OCI-LY7 (cell line): ENCODE results near the gene TMA7B. TPM values are rescaled to one million over a fixed set of nuclear protein-coding genes. Genes with fewer than 3 reads are reported as not detected.

Source experiments
- BruUV-seq: library from RNA; stranded (reverse); fragments of 400-500 nt; replicated peaks from 2 replicates; lab custom pipeline; 2021; lab: Mats Ljungman, UMichigan
- CTCF ChIA-PET: fragments of 300-600 bp; sonication (Branson Sonifier 250); formaldehyde crosslinking; loops from one replicate; lab custom pipeline; 2022; ENCODE audit warnings: antibody characterized with exemption; ENCODE audit not compliant: unreplicated experiment; lab: Charles Lee
- POLR2A ChIA-PET: fragments of 300-600 bp; sonication (Branson Sonifier 250); formaldehyde crosslinking; loops from one replicate; lab custom pipeline; 2022; ENCODE audit warnings: antibody characterized with exemption; lab: Charles Lee
- DNase-seq: peaks from one replicate; pipeline ENCODE4 v3.0.0-alpha.2; 2015; ENCODE audit warnings: low spot score
- H2AFZ ChIP-seq: fragments of 200-600 bp; sonication (generic), shearing (Covaris generic); 2 replicates; pipeline ENCODE4 v1.6.1; 2014; ENCODE audit warnings: mild to moderate bottlenecking, antibody characterized with exemption, low read length, moderate library complexity
- H3K27ac ChIP-seq: fragments of 200-600 bp; sonication (generic); 2 replicates; pipeline ENCODE4 v1.5.1; 2014; ENCODE audit warnings: mixed run types, low read depth, mild to moderate bottlenecking, moderate library complexity, low read length, inconsistent platforms; ENCODE audit not compliant: poor library complexity, severe bottlenecking
- H3K36me3 ChIP-seq: fragments of 200-600 bp; sonication (generic); 2 replicates; pipeline ENCODE4 v1.6.1; 2014; ENCODE audit warnings: mild to moderate bottlenecking, antibody characterized with exemption, low read length, moderate library complexity, mixed read lengths; ENCODE audit not compliant: insufficient read depth
- H3K4me1 ChIP-seq: fragments of 200-600 bp; sonication (generic); 2 replicates; pipeline ENCODE4 v1.5.1; 2014; ENCODE audit warnings: mild to moderate bottlenecking, low read length; ENCODE audit not compliant: insufficient read depth, poor library complexity, severe bottlenecking
- H3K4me2 ChIP-seq: fragments of 200-600 bp; sonication (generic); 2 replicates; pipeline ENCODE4 v1.6.1; 2014; ENCODE audit warnings: mild to moderate bottlenecking, low read length
- H3K4me3 ChIP-seq: fragments of 200-600 bp; sonication (generic); 2 replicates; pipeline ENCODE4 v1.5.1; 2014; ENCODE audit warnings: mild to moderate bottlenecking, low read depth, low read length; ENCODE audit not compliant: poor library complexity, severe bottlenecking
- H3K79me2 ChIP-seq: fragments of 200-600 bp; sonication (generic); 2 replicates; pipeline ENCODE4 v1.6.1; 2016; ENCODE audit warnings: low read depth, mild to moderate bottlenecking, low read length, moderate library complexity, mixed read lengths; ENCODE audit not compliant: insufficient read depth
- H3K9me2 ChIP-seq: fragments of 200-600 bp; sonication (generic); 2 replicates; pipeline ENCODE4 v1.6.1; 2016; ENCODE audit warnings: mild to moderate bottlenecking, low read length, mixed read lengths; ENCODE audit not compliant: insufficient read depth
- H3K9me3 ChIP-seq: fragments of 200-600 bp; sonication (generic); 2 replicates; pipeline ENCODE4 v1.6.1; 2014; ENCODE audit warnings: mild to moderate bottlenecking, mixed run types, low read length, mixed read lengths
- H4K20me1 ChIP-seq: fragments of 200-600 bp; sonication (generic); 2 replicates; pipeline ENCODE4 v1.6.1; 2014; ENCODE audit warnings: mild to moderate bottlenecking, antibody characterized with exemption, low read length, moderate library complexity, mixed read lengths; ENCODE audit not compliant: insufficient read depth
- EZH2phosphoT487 ChIP-seq: fragments of 200-600 bp; sonication (generic); IDR thresholded peaks from 2 replicates; pipeline ENCODE4 v1.6.1; 2018; ENCODE audit warnings: low read depth, borderline replicate concordance, mild to moderate bottlenecking, mixed run types, antibody characterized with exemption, low read length, moderate library complexity, mixed read lengths
- intact Hi-C: fragments of 100-400 bp; cut with micrococcal nuclease; formaldehyde crosslinking; loops from one replicate; pipeline ENCODE4 v1.10.0; 2022; ENCODE audit not compliant: unreplicated experiment
- total RNA-seq, 2 experiments: library from RNA; depleted of rRNA in 1 of 2; stranded (reverse); fragments of >200 nt in 1 of 2; shearing (Covaris generic) in 1 of 2; gene quantifications; 2 replicates each; pipeline ENCODE4 v1.2.3, GENCODE V29; 2014 to 2022
- TF ChIP-seq, protein P1 (sequence below): fragments of 200-600 bp; sonication (generic); conservative IDR thresholded peaks from 2 replicates; pipeline ENCODE4 v1.5.1; 2014; ENCODE audit warnings: mild to moderate bottlenecking, antibody characterized with exemption, low read length, moderate library complexity, mixed read lengths

Gene TMA7B
- total RNA-seq, 2 experiments from 2014 or later: not detected

DNA sequence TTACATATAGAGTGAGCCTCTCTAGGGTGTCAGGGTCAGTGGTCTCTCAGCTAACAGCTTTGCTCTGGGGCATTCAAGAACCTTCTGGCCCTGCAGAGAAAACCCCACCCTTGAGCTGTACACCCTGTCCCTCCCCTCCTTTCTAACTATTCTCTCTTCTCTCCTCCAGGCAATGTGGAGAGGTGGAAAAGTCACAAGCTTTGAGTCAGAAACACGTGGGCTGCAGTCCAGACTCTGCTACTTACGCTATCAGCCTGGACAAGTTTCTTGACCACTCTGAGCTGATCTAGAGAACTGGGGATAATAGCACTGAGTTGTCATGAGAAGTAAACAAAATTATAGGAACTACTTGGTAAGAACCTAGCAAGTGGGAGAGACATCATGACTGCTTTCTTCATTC lies 23.8 kb downstream of the TMA7B start:
- no TSS peak for BruUV-seq
- ChIA-PET CTCF (no interaction called here), POLR2A (interaction anchor here (0.7 kb wide), 3 partner anchors 280 to 1695 kb away, joined by 5 to 10 read pairs (median 8); no protein-coding TSS in a partner anchor)
- Histone ChIP-seq H2AFZ (no peak overlapping the region), H3K79me2 (no peaks in the 10 kb centered on the region), H3K9me3 (no peaks in the 10 kb centered on the region), H3K4me2 (no peak overlapping the region), H3K27ac (no peak overlapping the region), H3K4me3 (no peak overlapping the region), H4K20me1 (no peaks in the 10 kb centered on the region), H3K9me2 (no peaks in the 10 kb centered on the region), H3K4me1 (no peaks in the 10 kb centered on the region), H3K36me3 (no peaks in the 10 kb centered on the region)
- no peak for DNase-seq
- TF ChIP-seq, protein P1, sequence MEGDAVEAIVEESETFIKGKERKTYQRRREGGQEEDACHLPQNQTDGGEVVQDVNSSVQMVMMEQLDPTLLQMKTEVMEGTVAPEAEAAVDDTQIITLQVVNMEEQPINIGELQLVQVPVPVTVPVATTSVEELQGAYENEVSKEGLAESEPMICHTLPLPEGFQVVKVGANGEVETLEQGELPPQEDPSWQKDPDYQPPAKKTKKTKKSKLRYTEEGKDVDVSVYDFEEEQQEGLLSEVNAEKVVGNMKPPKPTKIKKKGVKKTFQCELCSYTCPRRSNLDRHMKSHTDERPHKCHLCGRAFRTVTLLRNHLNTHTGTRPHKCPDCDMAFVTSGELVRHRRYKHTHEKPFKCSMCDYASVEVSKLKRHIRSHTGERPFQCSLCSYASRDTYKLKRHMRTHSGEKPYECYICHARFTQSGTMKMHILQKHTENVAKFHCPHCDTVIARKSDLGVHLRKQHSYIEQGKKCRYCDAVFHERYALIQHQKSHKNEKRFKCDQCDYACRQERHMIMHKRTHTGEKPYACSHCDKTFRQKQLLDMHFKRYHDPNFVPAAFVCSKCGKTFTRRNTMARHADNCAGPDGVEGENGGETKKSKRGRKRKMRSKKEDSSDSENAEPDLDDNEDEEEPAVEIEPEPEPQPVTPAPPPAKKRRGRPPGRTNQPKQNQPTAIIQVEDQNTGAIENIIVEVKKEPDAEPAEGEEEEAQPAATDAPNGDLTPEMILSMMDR: no peak
- TF ChIP-seq EZH2phosphoT487: no peak
- intact Hi-C loops: no loop called here

- TF ChIP-seq, protein P1: no peak
- Histone ChIP-seq H3K4me2 (no peak overlapping the region), H4K20me1 (no peaks in the 10 kb centered on the region), H3K27ac (no peak overlapping the region), H3K36me3 (no peaks in the 10 kb centered on the region), H2AFZ (no peak overlapping the region), H3K4me3 (no peak overlapping the region), H3K9me3 (no peaks in the 10 kb centered on the region), H3K79me2 (no peaks in the 10 kb centered on the region), H3K4me1 (no peaks in the 10 kb centered on the region), H3K9me2 (no peaks in the 10 kb centered on the region)
- no TSS peak for BruUV-seq
- CTCF ChIA-PET: no interaction called here
- POLR2A ChIA-PET: interaction anchor here (0.7 kb wide), 3 partner anchors 281 to 1696 kb away, joined by 5 to 10 read pairs (median 8); no protein-coding TSS in a partner anchor
- intact Hi-C loops: no loop called here
- DNase-seq: no peak
These were observed 24.5 kb downstream of the TMA7B start for GRCh38 chr22:39984746-39985145.

- Histone ChIP-seq H3K36me3 (no peaks in the 10 kb centered on the region), H3K79me2 (no peaks in the 10 kb centered on the region), H3K27ac (no peak overlapping the region), H2AFZ (no peak overlapping the region), H3K4me3 (no peak overlapping the region), H3K9me2 (no peaks in the 10 kb centered on the region), H3K9me3 (no peaks in the 10 kb centered on the region), H4K20me1 (no peaks in the 10 kb centered on the region), H3K4me2 (no peak overlapping the region), H3K4me1 (no peaks in the 10 kb centered on the region)
- CTCF ChIA-PET: no interaction called here
- intact Hi-C loops: no loop called here
- POLR2A ChIA-PET: no interaction called here
- BruUV-seq: no TSS peak
- DNase-seq: no peak
- TF ChIP-seq EZH2phosphoT487: no peak
- TF ChIP-seq, protein P1: no peak
These were observed 25.3 kb downstream of the TMA7B start for GRCh38 chr22:39985383-39986035.
